GM10266 (cell line): ENCODE data around the gene WDR82.
A peak's percentile ranks its signal among the peaks of the same experiment; 100 is the strongest.

Experiments used
- DNase-seq: peaks from one replicate; pipeline ENCODE4 v3.0.0; 2012; ENCODE audit errors: extremely low spot score
- TF ChIP-seq, protein P1 (sequence below): IDR thresholded peaks from 2 replicates; pipeline ENCODE4 v1.5.1; 2012; ENCODE audit warnings: mild to moderate bottlenecking, low read depth; ENCODE audit not compliant: control insufficient read depth, insufficient read depth; ENCODE audit errors: missing control alignments

WDR82 gene

DNA sequence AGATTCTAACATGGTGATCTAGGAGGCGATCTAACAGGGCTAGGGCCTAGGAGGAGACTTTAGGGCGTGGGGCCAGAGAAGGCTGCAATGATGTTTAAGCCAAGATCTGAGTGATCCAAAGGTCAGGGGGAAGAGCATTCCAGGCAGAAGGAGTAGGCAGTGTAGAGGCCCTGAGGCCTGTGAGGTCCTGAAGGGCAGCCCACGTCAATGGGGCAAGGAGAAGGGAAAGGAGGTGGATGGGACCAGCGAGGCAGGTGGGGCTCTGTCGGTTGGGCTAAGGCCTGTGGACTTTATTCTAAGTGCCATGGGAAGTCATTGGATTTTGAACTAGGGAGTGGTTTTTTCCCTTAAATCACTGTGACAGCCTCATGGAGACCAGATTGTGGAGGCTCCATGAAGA is 27.5 kb upstream of the WDR82 start:
- TF ChIP-seq, protein P1, sequence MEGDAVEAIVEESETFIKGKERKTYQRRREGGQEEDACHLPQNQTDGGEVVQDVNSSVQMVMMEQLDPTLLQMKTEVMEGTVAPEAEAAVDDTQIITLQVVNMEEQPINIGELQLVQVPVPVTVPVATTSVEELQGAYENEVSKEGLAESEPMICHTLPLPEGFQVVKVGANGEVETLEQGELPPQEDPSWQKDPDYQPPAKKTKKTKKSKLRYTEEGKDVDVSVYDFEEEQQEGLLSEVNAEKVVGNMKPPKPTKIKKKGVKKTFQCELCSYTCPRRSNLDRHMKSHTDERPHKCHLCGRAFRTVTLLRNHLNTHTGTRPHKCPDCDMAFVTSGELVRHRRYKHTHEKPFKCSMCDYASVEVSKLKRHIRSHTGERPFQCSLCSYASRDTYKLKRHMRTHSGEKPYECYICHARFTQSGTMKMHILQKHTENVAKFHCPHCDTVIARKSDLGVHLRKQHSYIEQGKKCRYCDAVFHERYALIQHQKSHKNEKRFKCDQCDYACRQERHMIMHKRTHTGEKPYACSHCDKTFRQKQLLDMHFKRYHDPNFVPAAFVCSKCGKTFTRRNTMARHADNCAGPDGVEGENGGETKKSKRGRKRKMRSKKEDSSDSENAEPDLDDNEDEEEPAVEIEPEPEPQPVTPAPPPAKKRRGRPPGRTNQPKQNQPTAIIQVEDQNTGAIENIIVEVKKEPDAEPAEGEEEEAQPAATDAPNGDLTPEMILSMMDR = no peak

DNA sequence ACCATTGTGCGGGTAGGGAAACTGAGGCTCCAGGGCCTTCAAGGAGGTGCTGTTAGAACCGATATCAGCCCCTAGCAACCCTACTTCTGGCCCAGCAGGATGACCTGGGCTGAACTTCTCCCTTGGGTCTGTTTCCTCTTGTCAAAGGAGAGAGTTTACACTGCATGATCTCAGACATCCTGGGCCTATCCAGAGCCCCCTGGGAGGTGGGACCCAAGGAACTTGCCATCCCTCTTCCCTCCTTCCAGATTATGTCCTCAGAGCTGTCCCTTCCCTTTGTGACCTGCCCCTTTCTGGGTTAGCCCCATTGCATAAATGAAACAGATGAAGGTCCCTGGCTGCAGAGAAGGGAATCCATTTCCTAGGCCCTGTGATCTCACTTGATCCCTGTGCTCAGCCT is 25.4 kb upstream of the WDR82 start:
- TF ChIP-seq, protein P1 = no peak
- no peak for DNase-seq

More for the DNA sequence above, 27.5 kb upstream of the WDR82 start:
- DNase-seq = no peak

DNA sequence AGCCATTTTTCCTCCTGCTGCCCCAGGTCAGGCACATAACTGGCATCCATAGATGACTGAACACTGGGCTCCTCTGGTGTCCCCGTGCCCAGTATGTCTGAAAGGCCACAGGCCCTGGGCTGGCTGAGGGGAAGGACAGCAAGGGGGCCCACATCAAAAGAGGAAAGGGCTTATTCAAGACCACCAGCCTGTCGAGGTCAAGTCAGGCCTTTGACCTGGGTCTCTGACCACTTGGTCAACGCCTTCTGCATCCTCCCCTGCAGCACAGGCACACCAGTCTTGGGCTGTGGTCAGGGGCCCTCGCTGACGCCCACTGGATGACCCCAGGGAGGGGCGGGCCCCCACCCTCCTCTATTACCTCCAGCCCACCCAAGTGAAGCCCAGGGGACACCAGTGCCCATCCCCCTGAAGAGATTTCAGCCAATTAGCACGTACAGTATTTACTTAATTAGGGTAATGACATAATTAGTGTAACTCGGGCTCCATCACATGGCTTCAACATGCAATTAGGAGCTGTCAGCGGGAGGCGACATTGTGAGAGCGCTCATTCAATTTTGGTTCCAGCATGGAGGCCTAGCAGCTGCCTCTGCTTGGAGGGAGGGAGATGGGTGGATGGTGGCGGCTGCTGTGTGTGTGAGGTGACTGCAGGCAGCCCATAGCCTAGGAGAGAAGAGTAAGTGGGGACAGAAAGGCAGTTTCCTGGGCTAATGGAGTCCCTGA is 24.1 kb upstream of the WDR82 start:
- TF ChIP-seq, protein P1 = no peak
- no peak for DNase-seq

DNA sequence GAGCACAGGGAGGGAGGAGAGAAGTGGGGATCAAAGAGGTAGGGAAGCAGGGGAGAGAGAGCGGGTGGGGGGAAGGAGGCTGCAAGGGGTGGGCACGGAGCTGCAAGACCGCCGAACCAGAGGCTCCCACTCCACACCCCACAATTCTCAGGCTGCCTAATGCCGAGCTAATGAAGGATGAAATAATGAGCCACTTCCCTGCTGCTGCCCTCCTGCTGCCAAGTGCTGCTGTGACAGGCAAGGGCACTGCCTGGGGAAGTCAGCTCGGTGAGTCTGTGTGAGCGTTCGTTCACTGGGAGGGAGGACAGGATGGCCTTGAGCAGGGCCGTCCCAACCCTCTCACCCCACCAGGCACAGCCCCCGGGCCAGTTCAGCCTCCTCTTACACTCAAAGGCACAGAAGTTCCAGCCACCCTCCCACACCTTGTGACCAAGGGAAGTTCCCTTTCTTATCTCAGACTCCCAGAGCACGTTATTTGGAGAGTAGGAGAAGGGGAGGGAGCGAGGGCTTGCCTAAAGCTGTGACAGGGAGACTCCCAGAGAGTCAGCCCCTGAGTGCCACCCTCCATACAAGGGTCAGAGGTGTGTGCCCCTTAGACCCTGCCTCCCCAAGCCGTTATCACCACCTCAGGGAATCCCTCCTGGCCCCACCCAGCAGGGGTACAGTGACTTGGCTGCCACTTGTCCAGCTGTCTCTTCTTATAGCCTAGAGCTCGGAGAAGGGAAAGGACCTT is 21.6 kb upstream of the WDR82 start:
- TF ChIP-seq, protein P1 = no peak
- peak; percentile 56 for DNase-seq

DNA sequence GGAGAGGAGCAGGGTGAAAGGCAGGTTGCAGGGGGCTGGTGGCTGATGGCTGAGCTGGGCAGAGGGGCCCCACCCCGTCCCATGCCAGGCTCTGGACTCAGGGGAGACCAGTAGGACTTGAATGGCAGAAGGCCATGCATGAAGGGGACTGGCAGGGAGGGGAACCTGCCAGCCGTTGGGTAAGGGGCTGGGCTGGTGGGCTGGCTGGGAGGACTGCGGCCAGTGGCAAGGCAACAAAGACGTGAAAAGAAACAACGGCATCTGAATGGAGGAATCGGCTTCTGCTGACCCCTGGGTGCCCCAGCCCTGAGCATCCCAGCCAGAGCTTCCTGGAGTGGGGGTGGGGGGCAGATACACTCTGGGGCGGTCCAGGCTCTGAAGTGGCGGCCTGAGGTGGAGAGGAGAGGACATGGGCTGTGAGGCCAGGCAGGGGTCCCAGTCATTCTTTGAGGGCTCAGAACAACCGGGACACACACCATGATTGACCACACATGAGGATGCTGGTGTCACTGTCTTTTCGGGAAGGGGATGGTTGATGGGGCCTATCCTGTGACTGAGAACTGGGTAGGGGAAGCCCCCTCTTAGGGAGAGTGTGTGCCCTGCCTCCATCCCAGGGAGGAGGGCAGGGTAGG is 20.9 kb upstream of the WDR82 start:
- TF ChIP-seq, protein P1 = no peak
- no peak for DNase-seq

DNA sequence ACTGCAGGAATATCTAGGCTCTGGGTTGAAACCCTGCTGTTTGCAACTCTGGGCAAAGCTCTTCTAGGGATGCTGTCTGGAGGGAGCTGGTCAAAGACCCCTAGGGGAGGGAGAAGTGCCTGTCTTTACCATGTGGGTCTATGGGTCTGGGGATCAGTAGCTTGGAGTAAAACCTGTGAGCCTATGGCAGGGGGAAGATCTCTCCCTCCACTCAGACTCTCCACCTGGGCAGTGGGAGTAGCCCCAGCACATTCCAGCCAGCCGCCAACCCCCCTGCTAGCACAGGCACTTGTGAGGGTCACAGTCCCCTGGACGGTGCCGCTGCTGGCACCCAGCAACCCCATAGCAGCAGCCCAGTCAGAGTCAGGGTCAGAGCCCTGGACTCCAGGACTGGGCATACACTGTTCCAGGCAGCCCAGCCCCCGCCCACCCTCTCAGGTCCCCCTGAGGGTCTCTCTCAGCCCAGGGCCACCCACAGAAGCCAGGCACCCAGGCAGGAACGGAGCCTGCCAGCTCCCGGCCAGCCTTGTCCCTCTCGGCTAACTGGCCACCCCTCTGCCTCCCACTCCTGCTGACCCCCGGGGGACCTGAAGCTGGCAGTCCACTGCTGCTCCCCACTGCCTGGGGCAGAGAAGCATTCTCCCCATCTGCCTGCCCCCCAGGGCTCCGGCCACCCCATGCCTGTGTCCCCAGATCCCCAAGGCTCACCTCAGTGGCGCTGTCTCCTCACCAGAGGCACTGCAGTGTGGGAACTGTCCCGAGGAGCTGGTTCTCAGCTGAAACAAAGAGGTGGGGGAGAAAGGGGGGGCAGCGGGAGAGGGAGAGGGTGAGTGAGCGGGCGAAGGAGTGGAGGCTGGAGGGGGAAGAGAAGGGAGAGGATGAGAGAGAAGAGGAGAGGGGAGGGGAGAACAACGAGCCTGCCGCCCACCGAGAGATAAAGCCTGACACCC is 20.0 kb upstream of the WDR82 start:
- DNase-seq = no peak
- TF ChIP-seq, protein P1 = no peak
